Measurements from ENCODE around the gene BCL6B.
"Not testable (repeated sequence)": the region's sequence is repeated elsewhere in the genome, so short reads cannot be mapped to it uniquely, and the experiment has no call there.

BCL6B gene
- 0 to 0.18 (median 0.06) reads per million in 18 experiments for total RNA-seq

- DNase-seq: no peak
Measured at GRCh38 chr17:7022781-7023571, at the start of gene BCL6B. Gene BCL6B, plus strand, starts transcription at chr17:7023050. Its CDS starts 622 bp downstream, at chr17:7023672.

- DNase-seq: not testable (repeated sequence)
Measured at GRCh38 chr17:6979440-6979839, 43.4 kb upstream of the BCL6B start.

- DNase-seq: no peak
Measured at GRCh38 chr17:6981426-6981825, 41.4 kb upstream of the BCL6B start.

GRCh38 chr17:6985266-6985665, 37.6 kb upstream of the BCL6B start:
- no peak for DNase-seq

- no peak for DNase-seq
Measured at GRCh38 chr17:6986676-6987075, 36.2 kb upstream of the BCL6B start.

- DNase-seq: no peak
Measured at GRCh38 chr17:6989779-6990178, 33.1 kb upstream of the BCL6B start.

- DNase-seq: not testable (repeated sequence)
Measured at GRCh38 chr17:6993613-6994056, 29.2 kb upstream of the BCL6B start.

- no peak for DNase-seq
Measured at GRCh38 chr17:6994118-6994598, 28.7 kb upstream of the BCL6B start.

GRCh38 chr17:6994666-6995256, 28.1 kb upstream of the BCL6B start:
- DNase-seq: no peak

GRCh38 chr17:6995500-6996255, 27.2 kb upstream of the BCL6B start, which contains the start of gene ALOX12:
Gene ALOX12, plus strand, starts transcription at chr17:6996049. Its CDS starts 69 bp downstream, at chr17:6996118.
- no peak for DNase-seq

- no peak for DNase-seq
Measured at GRCh38 chr17:6996256-6997011, 26.4 kb upstream of the BCL6B start.

GRCh38 chr17:6997171-6997570, 25.7 kb upstream of the BCL6B start:
- DNase-seq: no peak

GRCh38 chr17:6998855-6999508, 23.9 kb upstream of the BCL6B start:
- DNase-seq: no peak

GRCh38 chr17:7001318-7001961, 21.4 kb upstream of the BCL6B start:
- no peak for DNase-seq

GRCh38 chr17:7002288-7003047, 20.4 kb upstream of the BCL6B start:
- no peak for DNase-seq

- DNase-seq: no peak
Measured at GRCh38 chr17:7003745-7004144, 19.1 kb upstream of the BCL6B start.

GRCh38 chr17:7004398-7005253, 18.2 kb upstream of the BCL6B start:
- peak; percentile 64 to 81 for DNase-seq

GRCh38 chr17:7005716-7006115, 17.1 kb upstream of the BCL6B start:
- DNase-seq: no peak

- DNase-seq: no peak
Measured at GRCh38 chr17:7007143-7007542, 15.7 kb upstream of the BCL6B start.
